ENCODE results near the gene CD93.

CD93 gene

DNA sequence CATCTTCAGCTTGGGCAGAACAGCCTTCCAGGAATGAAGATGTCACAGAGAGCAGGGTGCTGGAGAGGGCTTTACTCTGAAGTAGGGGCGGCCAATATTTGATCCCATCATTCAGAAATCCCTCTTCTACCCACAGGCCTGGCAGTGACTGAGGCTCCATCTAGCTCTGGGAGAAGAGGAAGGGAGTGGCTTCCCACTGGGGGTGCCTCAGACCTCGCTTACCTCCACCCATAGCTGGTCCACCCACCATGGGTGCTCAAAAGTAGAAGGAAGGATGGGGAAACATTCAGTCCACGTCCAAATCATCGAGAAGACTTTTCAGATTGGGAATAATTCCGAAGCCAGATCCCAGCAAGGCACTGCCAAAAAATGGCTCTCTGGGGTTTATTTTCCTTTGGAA is 24.9 kb downstream of the CD93 start:
- no peak for DNase-seq (ENCODE audit: low spot score)

DNA sequence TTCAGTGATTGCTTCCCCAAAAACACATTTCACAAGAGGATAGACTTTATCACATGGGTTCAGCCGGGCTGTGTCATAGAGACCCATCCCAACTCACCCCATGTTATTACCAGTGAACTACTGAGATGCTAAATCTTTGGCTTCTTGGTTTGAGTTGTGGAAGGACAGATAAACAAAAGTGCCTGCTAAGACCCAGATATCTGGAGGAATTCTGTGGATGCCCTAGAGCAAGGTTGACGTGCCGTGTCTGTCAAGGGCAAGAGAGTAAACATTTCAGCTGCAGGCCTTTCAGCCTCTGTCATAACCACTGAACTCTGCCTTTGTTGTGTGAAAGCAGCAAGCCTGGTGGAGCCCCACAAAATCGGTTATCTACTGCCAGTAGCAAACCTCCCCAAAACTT is 25.5 kb downstream of the CD93 start:
- DNase-seq (ENCODE audit: low spot score) = no peak

DNA sequence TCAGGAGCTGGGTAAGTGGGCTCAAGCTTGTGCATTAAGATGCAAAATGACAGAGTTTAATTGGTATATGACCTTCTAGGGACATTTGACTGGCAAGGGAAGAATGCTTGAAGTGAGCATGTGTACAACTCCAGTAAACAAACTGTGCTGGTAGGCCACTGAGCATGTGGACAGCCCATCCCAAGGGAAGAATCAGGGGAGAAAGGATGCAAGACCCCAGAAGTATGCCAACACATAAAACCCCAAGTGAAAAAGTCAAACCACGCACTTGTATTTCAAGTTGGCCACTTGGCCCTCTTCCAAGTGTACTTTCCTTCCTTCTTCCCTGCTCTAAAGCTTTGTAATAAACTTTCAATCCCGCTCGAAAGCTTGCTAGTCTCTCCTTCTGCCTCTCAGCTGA is 26.3 kb downstream of the CD93 start:
- DNase-seq (ENCODE audit: low spot score) = no peak

DNA sequence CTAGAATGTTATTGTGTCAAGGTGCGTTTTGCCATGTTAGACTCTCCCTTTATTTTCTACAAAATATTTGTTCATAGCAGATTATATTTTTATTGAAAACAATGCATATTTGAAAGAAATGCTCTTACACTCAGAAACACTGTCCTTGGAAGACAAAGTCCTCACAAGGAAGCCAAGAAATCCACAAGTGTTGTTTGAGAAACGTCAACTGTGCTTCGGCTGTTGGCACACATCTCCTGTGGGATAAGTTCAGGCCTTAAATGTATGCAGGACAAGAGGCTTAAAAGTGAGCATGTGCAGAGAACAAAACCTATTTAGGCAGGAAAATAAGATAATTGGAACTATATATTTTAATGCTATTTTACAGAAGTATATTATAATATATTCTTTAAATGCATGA is 27.1 kb downstream of the CD93 start:
- DNase-seq (ENCODE audit: low spot score) = no peak

DNA sequence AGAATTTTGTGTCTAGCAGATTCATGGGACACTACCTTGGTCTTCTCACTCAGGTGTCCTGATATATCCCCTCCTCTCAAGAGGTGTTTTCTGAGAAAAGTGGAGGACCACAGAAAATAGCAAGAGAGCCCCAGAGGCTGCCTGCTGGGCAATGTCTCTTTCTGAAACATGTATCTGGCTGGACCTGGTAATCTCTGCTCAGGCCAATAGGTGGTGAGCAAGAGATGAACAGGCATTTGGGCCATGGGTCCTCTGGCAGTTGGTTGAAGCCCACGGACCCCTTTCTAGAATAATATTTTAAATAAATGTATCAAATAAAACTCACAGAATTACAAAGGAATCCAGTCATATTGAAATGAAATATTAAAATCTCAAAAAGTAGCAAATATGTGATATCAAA is 27.9 kb downstream of the CD93 start:
- no peak for DNase-seq (ENCODE audit: low spot score)

DNA sequence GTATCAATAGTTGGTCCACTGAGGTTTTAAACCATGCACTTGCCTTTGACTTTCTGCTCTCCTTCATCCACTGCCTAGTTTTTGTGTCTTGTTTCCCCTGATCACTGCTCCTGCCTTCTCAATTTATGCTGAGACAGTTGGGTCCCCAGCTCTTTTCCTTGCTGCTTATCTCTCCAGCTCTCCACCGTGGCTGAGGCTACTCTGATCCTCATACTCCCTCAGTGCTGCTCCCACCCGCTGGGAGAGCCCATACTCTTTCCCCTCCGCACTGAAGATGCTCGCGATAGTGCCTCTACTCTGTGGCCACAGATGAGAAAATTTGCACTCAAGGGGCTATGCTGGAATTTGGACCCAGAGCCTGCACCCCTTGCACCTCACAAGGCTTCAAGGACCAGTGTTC is 33.2 kb downstream of the CD93 start:
- DNase-seq (ENCODE audit: low spot score) = no peak

DNA sequence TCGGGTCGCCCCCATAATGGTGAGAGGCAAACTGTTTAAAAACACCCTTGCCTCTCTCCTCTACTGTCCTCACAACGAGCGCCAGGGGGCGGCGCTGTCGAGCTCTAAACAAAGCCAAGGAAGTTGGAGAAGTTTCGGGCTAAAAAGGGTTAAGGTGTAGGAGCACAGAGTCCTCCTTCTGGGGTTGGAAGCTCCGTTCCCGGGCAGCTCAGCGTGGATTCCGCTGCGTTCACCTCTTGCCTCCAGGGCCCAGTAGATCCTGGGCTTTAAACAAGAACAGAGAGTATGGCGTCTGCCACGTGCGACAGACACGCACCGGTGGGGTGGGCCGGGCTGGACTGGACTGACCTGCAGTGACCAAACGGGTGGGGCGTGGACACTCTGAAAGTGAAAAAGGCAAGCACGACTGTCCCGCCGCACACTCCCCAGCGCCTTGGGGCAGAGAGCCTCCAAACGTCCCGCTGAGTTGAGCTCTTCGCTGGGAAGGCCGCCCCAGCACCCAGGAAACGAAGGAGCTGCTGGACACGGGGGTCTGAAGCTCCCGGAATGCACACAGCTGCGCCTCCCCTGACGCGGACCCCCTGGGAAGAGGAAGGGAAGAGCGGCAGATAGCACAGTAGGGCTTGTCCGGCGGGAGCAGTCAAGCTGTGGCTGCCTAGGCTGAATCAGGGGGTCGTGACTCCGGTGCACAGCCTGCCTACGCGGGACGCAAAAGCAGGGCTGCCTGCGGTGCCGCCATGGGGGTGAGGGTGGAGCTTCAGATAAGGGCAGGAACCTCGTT is 35.1 kb downstream of the CD93 start:
- DNase-seq (ENCODE audit: low spot score) = peak; percentile 13

DNA sequence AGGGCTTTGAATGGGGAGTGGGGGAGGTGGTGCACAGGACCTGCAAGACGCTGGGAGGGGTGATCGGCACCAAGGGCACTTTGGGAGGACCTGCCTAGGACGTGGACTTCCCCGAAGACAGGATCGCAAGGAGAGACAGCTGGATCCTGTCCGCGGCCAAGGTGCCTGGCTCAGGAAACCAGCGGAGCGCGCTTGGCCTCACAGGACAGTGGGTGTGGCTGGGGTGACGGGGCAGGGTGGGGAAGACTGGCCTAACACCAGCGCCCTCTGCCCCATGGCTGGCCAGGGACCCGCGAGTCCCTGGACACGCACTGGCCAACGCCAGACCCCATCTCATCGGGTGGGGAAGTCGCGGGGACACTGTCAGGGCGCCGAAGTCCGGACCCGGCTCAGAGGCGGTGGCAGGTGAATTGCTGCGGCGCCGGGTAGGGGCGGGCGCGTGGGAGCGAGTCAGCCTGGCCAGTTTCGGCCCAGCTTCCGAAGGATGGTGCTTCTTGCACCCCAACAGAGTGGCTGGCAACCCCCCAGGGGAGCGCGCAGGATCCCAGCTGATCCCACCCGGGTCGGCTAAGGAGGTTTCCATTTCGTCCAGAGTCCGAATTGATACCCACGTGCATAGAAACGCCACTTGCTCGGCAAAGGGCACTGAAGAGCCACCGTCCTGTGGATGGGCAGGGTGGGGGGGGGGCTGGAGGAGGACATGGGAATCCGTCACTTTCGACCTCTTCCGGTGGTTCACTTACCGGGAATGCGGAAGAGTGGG is 35.9 kb downstream of the CD93 start:
- DNase-seq (ENCODE audit: low spot score) = no peak

DNA sequence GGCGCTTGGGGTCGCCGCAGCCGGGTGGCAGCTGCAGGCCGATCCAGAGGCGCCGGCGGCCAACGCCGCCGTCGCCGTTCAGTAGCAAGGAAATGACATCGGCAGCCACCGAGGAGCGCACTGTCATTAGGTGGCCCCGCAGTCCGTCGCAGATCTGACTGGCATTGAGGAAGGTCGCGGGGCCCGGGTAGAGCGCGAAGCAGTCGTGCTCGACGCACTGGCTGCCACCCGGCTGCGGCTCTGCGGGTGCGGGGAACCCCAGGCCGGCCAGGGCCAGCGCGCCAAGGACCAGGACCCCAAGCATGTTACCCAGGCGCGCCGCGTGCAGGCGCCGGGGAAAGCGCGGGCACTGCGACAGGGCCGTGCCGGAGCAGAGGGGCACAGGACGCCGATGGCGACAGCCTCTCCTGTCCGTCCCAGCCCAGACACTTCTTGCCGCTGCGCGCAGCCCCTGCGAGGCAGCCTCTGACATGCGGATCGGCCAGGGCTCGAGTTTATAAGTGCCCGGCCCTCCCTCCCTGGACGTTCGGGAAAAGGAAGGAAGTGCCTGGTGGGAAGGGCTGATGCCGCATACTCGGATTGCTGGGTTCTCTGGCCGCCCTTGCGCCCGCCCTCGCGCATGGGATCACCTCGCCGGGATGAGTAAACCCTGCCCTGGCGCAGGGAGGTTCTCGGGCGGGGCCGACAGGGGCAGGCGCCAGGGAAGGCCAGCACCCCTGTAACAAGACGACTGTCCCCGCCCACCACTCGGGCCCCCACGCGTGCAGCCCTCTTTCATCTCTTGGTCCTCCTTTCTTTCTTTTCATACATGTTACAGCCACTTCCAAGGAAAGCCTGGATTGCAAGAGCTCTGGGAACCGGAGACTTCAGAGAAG is 36.7 kb downstream of the CD93 start, which contains the start of gene THBD:
TSS of gene THBD (minus strand) at position 472 of the 875 bp plus-strand sequence. CDS start at position 304, 168 bp downstream.
- no peak for DNase-seq (ENCODE audit: low spot score)

DNA sequence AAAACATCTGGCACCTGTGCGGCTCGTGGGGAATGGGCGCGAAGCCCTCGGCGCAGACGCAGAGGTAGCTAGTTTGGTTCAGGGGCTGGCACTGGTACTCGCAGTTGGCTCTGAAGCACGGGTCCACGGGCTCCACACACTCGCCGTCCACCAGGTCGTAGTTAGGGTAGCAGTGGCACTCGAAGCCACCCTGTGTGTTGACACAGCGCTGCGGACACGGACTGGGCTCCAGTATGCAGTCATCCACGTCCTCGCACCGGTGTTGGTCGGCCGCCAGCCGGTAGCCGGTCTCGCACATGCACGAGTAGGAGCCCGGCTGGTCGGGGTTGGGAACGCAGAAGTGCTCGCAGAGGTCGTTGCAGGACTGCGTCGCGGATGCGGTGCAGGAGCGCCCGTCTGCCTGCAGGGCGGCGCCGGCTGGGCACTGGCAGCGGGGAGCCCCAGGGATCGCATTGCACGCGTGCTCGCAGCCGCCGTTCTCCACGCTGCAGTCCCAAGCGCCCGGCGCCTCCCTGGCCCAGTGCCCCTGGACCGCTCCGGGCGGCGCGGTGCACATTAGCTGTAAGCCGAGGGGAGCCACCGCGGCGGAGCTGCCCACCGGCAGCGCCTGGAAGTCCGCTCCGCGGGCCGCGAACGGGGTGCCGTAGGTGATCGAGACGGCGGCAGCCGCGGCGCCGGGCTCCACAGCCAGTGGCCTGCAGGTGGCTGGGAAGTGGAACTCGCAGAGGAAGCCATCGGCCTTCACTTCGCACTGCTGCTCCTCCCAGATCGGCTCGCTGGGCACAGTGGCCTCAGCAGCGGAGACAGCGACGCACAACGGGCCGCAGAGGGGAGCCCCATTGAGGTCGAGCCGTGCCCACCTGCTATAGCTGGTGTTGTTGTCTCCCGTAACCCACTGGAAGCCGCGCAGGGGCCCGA is 37.6 kb downstream of the CD93 start:
- peak; percentile 8 for DNase-seq (ENCODE audit: low spot score)

DNA sequence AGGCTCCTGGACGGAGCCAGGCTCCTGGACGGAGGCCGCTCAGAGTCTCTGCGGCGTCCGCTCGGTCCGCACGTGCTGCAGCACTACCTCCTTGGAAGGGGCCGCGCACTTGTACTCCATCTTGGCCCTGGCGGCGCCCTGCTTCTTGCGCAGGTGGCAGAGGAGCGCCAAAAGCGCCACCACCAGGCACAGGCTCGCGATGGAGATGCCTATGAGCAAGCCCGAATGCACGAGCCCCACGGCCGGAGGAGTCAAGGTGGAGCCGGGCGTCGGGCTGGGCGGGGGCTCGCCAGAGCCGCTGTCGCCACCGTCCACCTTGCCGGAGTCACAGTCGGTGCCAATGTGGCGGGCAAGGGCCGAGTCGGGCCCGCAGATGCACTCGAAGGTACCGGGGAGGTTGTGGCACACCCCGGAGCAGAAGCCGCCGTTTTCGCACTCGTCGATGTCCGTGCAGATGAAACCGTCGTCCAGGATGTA is 38.3 kb downstream of the CD93 start:
- no peak for DNase-seq (ENCODE audit: low spot score)

DNA sequence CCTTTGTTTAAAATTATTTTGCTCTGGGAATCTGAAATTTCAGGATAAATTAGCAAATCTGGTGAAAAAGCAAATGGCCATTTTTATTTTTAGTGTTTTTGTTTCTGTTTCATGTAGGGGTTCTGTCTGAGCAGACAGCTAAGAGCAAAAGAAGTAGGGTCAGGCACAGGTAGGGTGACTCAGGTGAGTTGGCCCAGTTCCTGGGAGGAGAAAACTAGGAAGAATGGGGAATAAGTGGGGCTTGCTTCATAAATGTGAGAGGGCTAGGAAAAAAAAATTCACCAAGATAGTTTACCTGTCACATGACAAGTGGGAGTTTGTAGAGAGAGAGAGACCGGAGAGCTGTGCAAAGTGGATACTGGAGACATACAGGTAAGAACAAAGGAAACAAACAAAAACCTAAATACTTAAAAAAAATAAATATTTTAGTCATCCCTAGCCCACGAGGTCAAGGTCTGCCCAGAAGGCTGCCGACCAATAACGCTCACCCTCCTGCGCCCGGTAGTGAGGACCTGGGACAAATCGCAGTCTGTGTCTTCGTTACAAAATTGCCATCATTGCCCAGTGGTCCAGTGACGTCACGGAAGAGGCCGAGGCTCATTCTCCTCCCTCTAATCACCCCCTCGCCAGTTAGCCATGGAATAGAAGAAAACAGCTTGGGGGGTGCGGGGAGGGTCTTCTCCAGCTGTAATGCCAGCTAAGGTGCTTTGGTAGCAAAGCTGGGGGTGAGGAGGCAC is 39.0 kb downstream of the CD93 start:
- DNase-seq (ENCODE audit: low spot score) = no peak

DNA sequence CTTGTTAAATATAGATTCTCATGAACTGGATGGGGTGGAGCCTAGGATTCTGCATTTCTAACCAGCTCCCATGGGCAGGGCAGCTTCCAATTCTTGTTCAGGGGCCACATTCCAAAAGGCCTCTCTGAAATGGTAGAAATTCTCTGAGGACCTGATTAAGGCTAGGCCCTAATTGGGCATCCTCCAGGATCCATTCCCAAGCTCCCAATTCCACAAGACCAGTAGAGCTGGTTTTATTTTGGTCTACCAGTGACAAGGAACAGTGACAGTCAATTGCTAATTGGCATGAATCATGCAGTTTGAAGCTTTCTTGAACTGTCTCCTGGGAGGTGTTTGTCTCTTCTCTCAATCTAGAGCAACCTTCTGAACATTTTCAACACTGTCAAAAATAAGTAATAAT is 39.7 kb downstream of the CD93 start:
- DNase-seq (ENCODE audit: low spot score) = no peak

DNA sequence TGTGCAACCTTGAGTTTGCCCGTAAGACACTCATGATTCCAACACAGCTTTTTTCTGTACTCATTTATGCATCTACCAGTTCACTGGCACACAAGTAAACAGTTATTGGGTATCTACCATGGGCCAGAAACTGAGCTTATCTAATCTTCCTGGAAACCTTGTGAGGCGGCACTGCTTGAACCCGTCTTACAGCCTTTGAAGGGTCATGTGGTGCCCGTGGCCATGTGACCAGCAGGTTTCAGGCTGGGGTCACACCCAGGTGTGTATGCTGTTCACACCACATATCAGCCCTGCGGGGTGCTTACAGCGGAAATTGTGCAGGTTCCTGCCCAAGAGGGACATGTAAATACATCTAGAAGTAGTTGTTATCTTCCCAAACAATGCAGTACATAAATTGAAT is 42.7 kb downstream of the CD93 start:
- no peak for DNase-seq (ENCODE audit: low spot score)

DNA sequence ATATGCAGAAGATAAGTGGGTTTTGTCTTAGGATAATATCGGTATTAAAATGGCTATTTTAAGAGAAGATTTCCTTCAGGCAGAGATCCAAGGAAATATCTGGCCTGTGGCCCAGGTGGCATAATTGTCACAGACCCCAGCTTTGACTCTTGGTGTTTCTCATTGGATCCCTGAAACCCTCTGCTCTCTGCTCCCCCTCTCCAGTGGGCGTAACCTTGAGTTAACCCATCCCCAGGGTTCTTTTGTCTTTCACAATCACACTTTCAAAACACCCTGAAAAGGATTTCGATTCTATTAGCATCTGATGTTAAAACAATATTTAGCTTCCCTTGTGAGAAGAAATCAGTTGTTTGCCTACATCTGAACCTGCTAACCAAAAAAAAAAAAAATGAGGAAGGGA is 43.9 kb downstream of the CD93 start:
- DNase-seq (ENCODE audit: low spot score) = no peak

DNA sequence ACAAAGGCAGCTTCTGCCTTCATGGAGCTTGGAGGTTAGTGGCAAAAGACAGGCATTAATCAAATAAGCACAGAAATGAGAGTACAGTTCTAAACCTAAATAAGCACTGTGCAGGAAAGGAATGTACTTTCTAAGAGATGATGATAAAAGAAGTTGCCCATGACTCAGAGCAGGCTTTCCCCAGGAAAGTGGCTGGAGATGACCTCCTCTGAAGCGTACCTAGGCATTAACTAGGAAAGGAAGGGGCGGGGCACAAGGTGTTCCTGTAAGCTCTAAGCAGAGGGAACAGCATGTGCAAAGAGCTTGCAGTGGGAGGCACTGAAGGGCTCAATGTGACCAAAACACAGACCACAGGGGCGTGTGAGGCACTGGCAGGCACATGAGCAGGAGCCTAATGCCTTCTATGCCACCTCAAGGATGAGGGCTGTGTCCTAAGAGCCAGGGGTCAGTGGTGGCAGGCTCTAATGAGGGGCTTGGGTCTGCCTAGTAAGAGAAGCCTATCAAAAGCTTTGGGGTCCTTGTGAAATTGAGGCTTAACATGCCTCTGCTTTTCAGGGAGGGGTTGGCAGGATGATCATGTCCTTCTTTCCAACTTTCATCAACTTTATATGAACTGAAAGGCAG is 46.1 kb downstream of the CD93 start:
- no peak for DNase-seq (ENCODE audit: low spot score)

DNA sequence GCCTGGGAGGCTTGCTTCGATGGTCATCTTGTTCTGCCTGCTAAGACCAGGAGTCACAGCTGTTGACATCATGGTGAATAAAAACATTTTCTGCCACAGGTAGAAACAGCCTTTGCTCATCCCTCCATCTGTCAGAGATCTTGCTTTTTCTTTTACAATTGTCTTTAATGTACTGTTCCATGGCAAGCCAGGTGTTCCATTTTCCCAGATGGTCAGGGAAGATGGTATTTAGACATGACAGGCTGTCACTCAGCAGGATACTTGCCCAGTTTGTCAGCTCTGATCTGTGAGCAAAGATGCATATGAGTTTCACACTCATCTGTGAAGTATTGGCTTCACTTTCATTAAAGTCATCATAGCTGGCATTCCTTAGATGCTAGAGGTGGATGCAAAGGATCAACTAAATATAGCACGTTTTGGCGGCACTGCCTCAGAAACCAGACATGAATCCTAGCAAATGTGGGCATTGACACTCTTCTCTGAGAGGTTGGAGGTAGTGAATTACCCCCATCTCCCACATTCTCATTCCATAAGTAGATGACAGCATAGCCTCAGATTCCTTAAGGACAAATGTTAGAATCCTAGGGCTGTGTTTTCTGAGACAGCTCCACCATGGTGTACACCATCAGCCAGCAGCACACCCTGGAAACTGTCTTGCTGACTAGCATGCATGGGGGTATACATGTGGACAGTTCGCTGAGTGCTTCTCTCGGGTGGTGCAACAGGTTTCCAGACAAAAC is 46.8 kb downstream of the CD93 start:
- DNase-seq (ENCODE audit: low spot score) = no peak

DNA sequence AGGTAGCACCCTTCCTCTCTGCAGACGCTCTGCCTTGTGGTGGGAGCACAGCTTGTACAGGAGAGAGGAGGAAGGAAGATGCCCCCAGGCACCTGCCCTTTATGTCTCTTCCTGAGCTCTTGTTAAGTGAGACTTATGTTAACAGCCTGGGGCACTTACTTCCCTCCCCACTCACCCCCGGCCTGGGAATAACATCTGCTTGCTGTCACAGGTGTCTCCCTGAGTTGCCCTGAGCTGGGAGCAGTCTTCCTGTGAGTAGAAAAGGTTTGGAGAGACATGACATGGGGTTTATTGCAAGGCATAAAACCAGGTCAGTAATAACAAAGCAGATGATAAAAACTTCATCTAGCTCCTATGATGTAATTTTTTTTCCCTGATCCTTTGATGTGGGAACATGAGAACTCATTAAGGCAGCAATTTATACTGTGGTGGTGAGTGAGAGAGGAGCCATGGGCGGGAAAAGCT is 49.1 kb downstream of the CD93 start:
- DNase-seq (ENCODE audit: low spot score) = no peak

DNA sequence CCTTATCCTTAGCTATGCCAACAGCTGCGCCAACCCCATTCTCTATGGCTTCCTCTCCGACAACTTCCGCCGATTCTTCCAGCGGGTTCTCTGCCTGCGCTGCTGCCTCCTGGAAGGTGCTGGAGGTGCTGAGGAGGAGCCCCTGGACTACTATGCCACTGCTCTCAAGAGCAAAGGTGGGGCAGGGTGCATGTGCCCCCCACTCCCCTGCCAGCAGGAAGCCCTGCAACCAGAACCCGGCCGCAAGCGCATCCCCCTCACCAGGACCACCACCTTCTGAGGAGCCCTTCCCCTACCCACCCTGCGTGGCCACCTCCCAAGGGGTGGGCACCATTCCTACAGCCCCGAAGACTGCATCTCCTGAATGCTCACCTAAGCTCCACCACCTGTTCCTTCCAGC is 49.8 kb downstream of the CD93 start:
- DNase-seq (ENCODE audit: low spot score) = no peak

Measured in CD4-positive, alpha-beta T cell treated with Interleukin-15 for 4 hours (primary cell).